Gastrocnemius medialis (tissue), 4 donors: ENCODE measurements around the gene GGPS1.

Source experiments
- CTCF ChIP-seq, 5 experiments: fragments of 450-650 bp in 3 of 5; fragments of 200-600 bp in 2 of 5; sonication (generic) in 2 of 5; IDR thresholded peaks in 4 of 5; conservative IDR thresholded peaks in 1 of 5; 1 replicate in 4 of 5; 2 replicates in 1 of 5; pipeline ENCODE4 v1.5.1; 2016 to 2019; ENCODE audit warnings: antibody characterized with exemption in 5 of 5, mild to moderate bottlenecking in 3 of 5, moderate library complexity in 3 of 5
- POLR2A ChIP-seq, 2 donors: fragments of 450-650 bp; IDR thresholded peaks; one replicate each; pipeline ENCODE4 v1.6.1; 2017; ENCODE audit warnings: antibody characterized with exemption in 2 of 2, mild to moderate bottlenecking in 2 of 2, moderate library complexity in 2 of 2

- TF ChIP-seq CTCF (IDR thresholded peaks at IDR 0.05 in 4 of 5, conservative IDR thresholded peaks at IDR 0.05 in 1 of 5) = no peak
- no peak for TF ChIP-seq POLR2A (IDR thresholded peaks at IDR 0.05)
Measured at GRCh38 chr1:235292790-235293189, 35.6 kb upstream of the GGPS1 start.
